Keratinocyte (primary cell): ENCODE measurements around the gene OR8B8. TPM values are rescaled to one million over a fixed set of nuclear protein-coding genes. Genes with fewer than 3 reads are reported as not detected.

Experiments used
- DNase-seq: peaks from one replicate; pipeline ENCODE4 v3.0.0-alpha.2; 2011; ENCODE audit warnings: low read depth, missing footprints, low spot score
- FAIRE-seq: peaks from 2 replicates; lab custom pipeline; 2011; peaks lifted over from hg19 to GRCh38; lab: Jason Lieb, UNC
- H2AFZ ChIP-seq: 2 replicates; pipeline ENCODE4 v1.6.0; 2012; ENCODE audit warnings: low read length, control low read depth, inconsistent platforms; ENCODE audit not compliant: control insufficient read depth
- H3K27ac ChIP-seq: 2 replicates; pipeline ENCODE4 v1.5.1; 2011; ENCODE audit warnings: low read length; ENCODE audit not compliant: control insufficient read depth, insufficient read depth
- H3K27me3 ChIP-seq: 3 replicates; pipeline ENCODE4 v1.6.0; 2011; ENCODE audit warnings: low read length; ENCODE audit not compliant: control insufficient read depth, insufficient read depth; ENCODE audit errors: extremely low read depth
- H3K36me3 ChIP-seq, 2 experiments: 2 replicates in 1 of 2; 3 replicates in 1 of 2; pipeline ENCODE4 v1.5.1; 2011; ENCODE audit warnings: low read length in 2 of 2, mild to moderate bottlenecking in 1 of 2; ENCODE audit not compliant: control insufficient read depth in 2 of 2, insufficient read depth in 2 of 2; ENCODE audit errors: extremely low read depth in 1 of 2
- H3K4me1 ChIP-seq: 3 replicates; pipeline ENCODE4 v1.5.1; 2011; ENCODE audit warnings: low read length; ENCODE audit not compliant: control insufficient read depth, insufficient read depth; ENCODE audit errors: extremely low read depth
- H3K4me2 ChIP-seq: 3 replicates; pipeline ENCODE4 v1.6.0; 2011; ENCODE audit warnings: low read depth, low read length; ENCODE audit not compliant: control insufficient read depth, insufficient read depth; ENCODE audit errors: extremely low read depth
- H3K4me3 ChIP-seq, 3 experiments: fragments of 200-600 bp in 1 of 3; sonication (generic) in 1 of 3; 2 replicates in 2 of 3; 3 replicates in 1 of 3; pipeline ENCODE4 v1.5.1; 2011 to 2016; ENCODE audit warnings: low read length in 3 of 3, mild to moderate bottlenecking in 3 of 3, control low read depth in 2 of 3, inconsistent platforms in 1 of 3, low read depth in 1 of 3, mixed read lengths in 1 of 3, mixed run types in 1 of 3, moderate library complexity in 1 of 3; ENCODE audit not compliant: control insufficient read depth in 2 of 3, insufficient read depth in 2 of 3; ENCODE audit errors: extremely low read depth in 1 of 3
- H3K79me2 ChIP-seq: 2 replicates; pipeline ENCODE4 v1.6.0; 2012; ENCODE audit warnings: low read length; ENCODE audit not compliant: control insufficient read depth, insufficient read depth
- H3K9ac ChIP-seq: 3 replicates; pipeline ENCODE4 v1.6.0; 2011; ENCODE audit warnings: low read length; ENCODE audit not compliant: control insufficient read depth, insufficient read depth; ENCODE audit errors: extremely low read depth
- H3K9me1 ChIP-seq: 3 replicates; pipeline ENCODE4 v1.6.0; 2011; ENCODE audit warnings: low read length; ENCODE audit not compliant: control insufficient read depth, insufficient read depth; ENCODE audit errors: extremely low read depth
- H3K9me3 ChIP-seq: 2 replicates; pipeline ENCODE4 v1.5.1; 2012; ENCODE audit warnings: low read depth, low read length; ENCODE audit not compliant: control insufficient read depth
- H4K20me1 ChIP-seq: 3 replicates; pipeline ENCODE4 v1.6.0; 2011; ENCODE audit warnings: low read length; ENCODE audit not compliant: control insufficient read depth, insufficient read depth; ENCODE audit errors: extremely low read depth
- CTCF ChIP-seq, 3 experiments: IDR thresholded peaks in 1 of 3; conservative IDR thresholded peaks in 1 of 3; optimal IDR thresholded peaks in 1 of 3; 2 replicates in 2 of 3; 3 replicates in 1 of 3; pipeline versions ENCODE3 to v1.5.1; 2011; ENCODE audit warnings: low read length in 3 of 3, mild to moderate bottlenecking in 3 of 3, moderate library complexity in 2 of 3, control low read depth in 1 of 3, inconsistent platforms in 1 of 3; ENCODE audit not compliant: insufficient read depth in 2 of 3; ENCODE audit errors: extremely low read depth in 1 of 3
- EZH2 ChIP-seq: IDR thresholded peaks from one replicate; pipeline ENCODE4 v1.6.1; 2012; ENCODE audit warnings: inconsistent platforms, mild to moderate bottlenecking, low read length, moderate library complexity
- dilution Hi-C: fragments of 300-500 bp; cut with MboI; formaldehyde crosslinking; loops from one replicate; pipeline ENCODE4 v1.7.0; 2020; ENCODE audit warnings: low sequenced_read_pairs; ENCODE audit not compliant: extremely low pct_ligation_motif_present
- polyA plus RNA-seq, 5 experiments: library from polyadenylated mRNA; depleted of rRNA in 3 of 5; stranded (reverse) in 3 of 5; stranded (forward) in 1 of 5; unstranded in 1 of 5; fragments of >200 nt; gene quantifications; 1 replicate in 1 of 5; 2 replicates in 3 of 5; 3 replicates in 1 of 5; pipeline versions ENCODE4 v1.2.1 to v1.2.3, GENCODE V29; 2011 to 2012; ENCODE audit warnings: missing spikeins in 2 of 5, low read depth in 1 of 5, low replicate concordance in 1 of 5

The OR8B8 gene
- polyA plus RNA-seq, 1 donor (not counting 4 experiments of a cell fraction or from before 2014, with no cell fraction given): not detected

- Histone ChIP-seq H3K9ac (no peak overlapping the region), H3K27ac (no peak overlapping the region), H3K27me3 (no peaks in the 10 kb centered on the region), H3K4me2 (no peak overlapping the region), H3K4me3 (no peak overlapping the region), H3K79me2 (no peaks in the 10 kb centered on the region), H3K9me3 (no peaks in the 10 kb centered on the region), H2AFZ (no peak overlapping the region), H3K9me1 (no peaks in the 10 kb centered on the region), H4K20me1 (no peaks in the 10 kb centered on the region), H3K4me1 (no peaks in the 10 kb centered on the region), H3K36me3 (no peaks in the 10 kb centered on the region)
- DNase-seq (no peak), FAIRE-seq (no peak)
- dilution Hi-C loops: no loop called here
- TF ChIP-seq CTCF (optimal IDR thresholded peaks at IDR 0.05 in 1 of 3, IDR thresholded peaks at IDR 0.05 in 1 of 3, conservative IDR thresholded peaks at IDR 0.05 in 1 of 3; ENCODE audit: extremely low read depth in 1 of 3, insufficient read depth in 2 of 3, low read length in 3 of 3) (peak in 2 of 3 experiments; percentile 46 to 70), EZH2 (no peak)
These were observed 30.1 kb downstream of the OR8B8 start for GRCh38 chr11:124415356-124415923.

GRCh38 chr11:124409906-124410305, 35.6 kb downstream of the OR8B8 start:
- no peak for FAIRE-seq
- no peaks in the 10 kb centered on the region for H3K79me2 ChIP-seq
- no peaks in the 10 kb centered on the region for H3K27me3 ChIP-seq
- H3K9me1 ChIP-seq: no peaks in the 10 kb centered on the region
- H3K4me3 ChIP-seq: no peak overlapping the region
- H4K20me1 ChIP-seq: no peaks in the 10 kb centered on the region
- no peak overlapping the region for H3K27ac ChIP-seq
- H3K4me2 ChIP-seq: no peak overlapping the region
- H2AFZ ChIP-seq: no peak overlapping the region
- no peaks in the 10 kb centered on the region for H3K4me1 ChIP-seq
- no peaks in the 10 kb centered on the region for H3K9me3 ChIP-seq
- no peak for TF ChIP-seq EZH2
- TF ChIP-seq CTCF (optimal IDR thresholded peaks at IDR 0.05 in 1 of 3, IDR thresholded peaks at IDR 0.05 in 1 of 3, conservative IDR thresholded peaks at IDR 0.05 in 1 of 3; ENCODE audit: extremely low read depth in 1 of 3, insufficient read depth in 2 of 3, low read length in 3 of 3): no peak
- H3K36me3 ChIP-seq: no peaks in the 10 kb centered on the region
- no peak for DNase-seq
- dilution Hi-C loops: no loop called here
- H3K9ac ChIP-seq: no peak overlapping the region
